Skeletal muscle satellite cell (primary cell): ENCODE data around the gene OXSR1.
"Not testable (repeated sequence)": the region's sequence is repeated elsewhere in the genome, so short reads cannot be mapped to it uniquely, and the experiment has no call there.

Source experiments
- H3K27me3 ChIP-seq: 2 replicates; pipeline ENCODE4 v1.7.0; 2013; ENCODE audit warnings: low read length; ENCODE audit not compliant: control insufficient read depth, insufficient read depth
- H3K36me3 ChIP-seq: 2 replicates; pipeline ENCODE4 v1.7.0; 2013; ENCODE audit warnings: mild to moderate bottlenecking, control low read depth, low read length; ENCODE audit not compliant: insufficient read depth
- H3K4me1 ChIP-seq: 2 replicates; pipeline ENCODE4 v1.7.0; 2013; ENCODE audit warnings: low read length; ENCODE audit not compliant: control insufficient read depth, insufficient read depth
- H3K4me2 ChIP-seq: 2 replicates; pipeline ENCODE4 v1.7.0; 2013; ENCODE audit warnings: mild to moderate bottlenecking, low read length
- H3K4me3 ChIP-seq: 2 replicates; pipeline ENCODE4 v1.7.0; 2013; ENCODE audit warnings: low read length
- H3K9ac ChIP-seq: 2 replicates; pipeline ENCODE4 v1.7.0; 2013; ENCODE audit warnings: mild to moderate bottlenecking, low read depth, low read length, moderate library complexity
- H3K9me3 ChIP-seq: replicated peaks from 2 replicates; pipeline ENCODE4 v1.7.0; 2013; ENCODE audit warnings: mild to moderate bottlenecking, control low read depth, low read length

OXSR1 gene

GRCh38 chr3:38150780-38151528 lies 14.4 kb upstream of the OXSR1 start:
- H3K9ac ChIP-seq: no peak overlapping the region
- no peak overlapping the region for H3K4me3 ChIP-seq
- H3K36me3 ChIP-seq: no peaks in the 10 kb centered on the region
- no peak overlapping the region for H3K4me2 ChIP-seq
- no peaks in the 10 kb centered on the region for H3K27me3 ChIP-seq
- H3K9me3 ChIP-seq: no peaks in the 10 kb centered on the region
- peaks cover 15% of the 10 kb centered on the region for H3K4me1 ChIP-seq

- no peak overlapping the region for H3K4me2 ChIP-seq
- H3K9ac ChIP-seq: no peak overlapping the region
- H3K27me3 ChIP-seq: no peaks in the 10 kb centered on the region
- no peak overlapping the region for H3K4me3 ChIP-seq
- peaks cover 15% of the 10 kb centered on the region for H3K4me1 ChIP-seq
- H3K9me3 ChIP-seq: no peaks in the 10 kb centered on the region
- no peaks in the 10 kb centered on the region for H3K36me3 ChIP-seq
Observed at GRCh38 chr3:38151667-38152265, 13.6 kb upstream of the OXSR1 start.

- peaks cover 15% of the 10 kb centered on the region for H3K4me1 ChIP-seq
- H3K36me3 ChIP-seq: no peaks in the 10 kb centered on the region
- H3K27me3 ChIP-seq: no peaks in the 10 kb centered on the region
- H3K4me2 ChIP-seq: no peak overlapping the region
- no peak overlapping the region for H3K9ac ChIP-seq
- no peak overlapping the region for H3K4me3 ChIP-seq
- no peaks in the 10 kb centered on the region for H3K9me3 ChIP-seq
Observed at GRCh38 chr3:38152609-38153008, 12.7 kb upstream of the OXSR1 start.

- Histone ChIP-seq H3K4me2 (no peak overlapping the region), H3K27me3 (no peaks in the 10 kb centered on the region), H3K9me3 (no peaks in the 10 kb centered on the region), H3K4me3 (no peak overlapping the region), H3K9ac (no peak overlapping the region), H3K36me3 (no peaks in the 10 kb centered on the region), H3K4me1 (peaks cover 15% of the 10 kb centered on the region)
Observed at GRCh38 chr3:38153221-38153620, 12.1 kb upstream of the OXSR1 start.

- Histone ChIP-seq H3K4me1 (peaks cover 15% of the 10 kb centered on the region), H3K9me3 (no peaks in the 10 kb centered on the region), H3K36me3 (no peaks in the 10 kb centered on the region), H3K27me3 (no peaks in the 10 kb centered on the region), H3K4me3 (no peak overlapping the region), H3K4me2 (no peak overlapping the region), H3K9ac (no peak overlapping the region)
Observed at GRCh38 chr3:38154033-38154494, 11.3 kb upstream of the OXSR1 start.

- Histone ChIP-seq H3K4me3 (no peak overlapping the region), H3K36me3 (no peaks in the 10 kb centered on the region), H3K4me1 (peaks cover 15% of the 10 kb centered on the region), H3K27me3 (no peaks in the 10 kb centered on the region), H3K9ac (no peak overlapping the region), H3K9me3 (no peaks in the 10 kb centered on the region), H3K4me2 (no peak overlapping the region)
Observed at GRCh38 chr3:38154625-38155255, 10.6 kb upstream of the OXSR1 start.

- Histone ChIP-seq H3K4me2 (no peak overlapping the region), H3K9ac (no peak overlapping the region), H3K4me3 (no peak overlapping the region), H3K9me3 (no peaks in the 10 kb centered on the region), H3K36me3 (no peaks in the 10 kb centered on the region), H3K4me1 (peaks cover 15% of the 10 kb centered on the region), H3K27me3 (no peaks in the 10 kb centered on the region)
Observed at GRCh38 chr3:38155825-38156224, 9.5 kb upstream of the OXSR1 start.

GRCh38 chr3:38157117-38157516 lies 8.2 kb upstream of the OXSR1 start:
- Histone ChIP-seq H3K36me3 (no peaks in the 10 kb centered on the region), H3K9me3 (no peaks in the 10 kb centered on the region), H3K4me1 (peaks cover 9% of the 10 kb centered on the region), H3K27me3 (no peaks in the 10 kb centered on the region), H3K4me3 (no peak overlapping the region), H3K4me2 (no peak overlapping the region), H3K9ac (no peak overlapping the region)

- H3K9ac ChIP-seq: no peak overlapping the region
- no peaks in the 10 kb centered on the region for H3K9me3 ChIP-seq
- no peak overlapping the region for H3K4me2 ChIP-seq
- H3K36me3 ChIP-seq: no peaks in the 10 kb centered on the region
- H3K4me3 ChIP-seq: no peak overlapping the region
- H3K27me3 ChIP-seq: no peaks in the 10 kb centered on the region
- peaks cover 9% of the 10 kb centered on the region for H3K4me1 ChIP-seq
Observed at GRCh38 chr3:38157595-38157994, 7.7 kb upstream of the OXSR1 start.

- Histone ChIP-seq H3K9me3 (no peaks in the 10 kb centered on the region), H3K4me1 (peaks cover 9% of the 10 kb centered on the region)
Observed at GRCh38 chr3:38158472-38158871, 6.9 kb upstream of the OXSR1 start.

GRCh38 chr3:38160704-38161103 lies 4.6 kb upstream of the OXSR1 start:
- not testable (repeated sequence) for H3K36me3 ChIP-seq, H3K9me3 ChIP-seq, H3K9ac ChIP-seq, H3K27me3 ChIP-seq, H3K4me1 ChIP-seq, H3K4me3 ChIP-seq, H3K4me2 ChIP-seq

More at GRCh38 chr3:38158472-38158871, 6.9 kb upstream of the OXSR1 start:
- Histone ChIP-seq H3K4me2 (no peak overlapping the region), H3K27me3 (no peaks in the 10 kb centered on the region), H3K4me3 (no peak overlapping the region), H3K36me3 (no peaks in the 10 kb centered on the region), H3K9ac (no peak overlapping the region)
